GM18520 (cell line): Measurements from ENCODE around the gene UPF2.
"Not testable (repeated sequence)": the region's sequence is repeated elsewhere in the genome, so short reads cannot be mapped to it uniquely, and the experiment has no call there.

Experiments
- ATAC-seq: cut with Tn5 transposase; IDR thresholded peaks from one replicate; pipeline ENCODE4 v1.9.1; 2021; ENCODE audit not compliant: unreplicated experiment

UPF2 gene

GRCh38 chr10:12041766-12042408 lies 722 bp downstream of the UPF2 start:
- ATAC-seq, result no peak

GRCh38 chr10:12036073-12036655 lies 6.4 kb downstream of the UPF2 start:
- ATAC-seq, result no peak

- ATAC-seq, result no peak
Observed at GRCh38 chr10:12031404-12031803, 11.2 kb downstream of the UPF2 start.

- ATAC-seq, result peak; percentile 77
Observed at GRCh38 chr10:12027539-12027938, 15.1 kb downstream of the UPF2 start.

GRCh38 chr10:12025591-12025990 lies 17.0 kb downstream of the UPF2 start:
- no peak for ATAC-seq

GRCh38 chr10:12022580-12023257 lies 19.9 kb downstream of the UPF2 start:
- no peak for ATAC-seq

- no peak for ATAC-seq
Observed at GRCh38 chr10:12020574-12020973, 22.0 kb downstream of the UPF2 start.

GRCh38 chr10:12019283-12019971 lies 23.2 kb downstream of the UPF2 start:
- ATAC-seq, result no peak

GRCh38 chr10:12018438-12019282 lies 23.9 kb downstream of the UPF2 start:
- ATAC-seq, result no peak

GRCh38 chr10:12013926-12014325 lies 28.7 kb downstream of the UPF2 start:
- ATAC-seq, result no peak

- ATAC-seq, result not testable (repeated sequence)
Observed at GRCh38 chr10:12013391-12013790, 29.2 kb downstream of the UPF2 start.

GRCh38 chr10:12010353-12010752 lies 32.3 kb downstream of the UPF2 start:
- no peak for ATAC-seq

GRCh38 chr10:12008842-12009241 lies 33.8 kb downstream of the UPF2 start:
- ATAC-seq, result not testable (repeated sequence)

- ATAC-seq, result no peak
Observed at GRCh38 chr10:12006671-12007070, 35.9 kb downstream of the UPF2 start.

GRCh38 chr10:11993834-11994468 lies 48.7 kb downstream of the UPF2 start:
- ATAC-seq, result peak; percentile 53

GRCh38 chr10:11988924-11989323 lies 53.7 kb downstream of the UPF2 start:
- ATAC-seq, result no peak

GRCh38 chr10:11986593-11987216 lies 55.9 kb downstream of the UPF2 start:
- ATAC-seq, result no peak

GRCh38 chr10:11982253-11982652 lies 60.4 kb downstream of the UPF2 start:
- ATAC-seq, result no peak

GRCh38 chr10:11975795-11976194 lies 66.8 kb downstream of the UPF2 start:
- ATAC-seq, result no peak

GRCh38 chr10:11972523-11972922 lies 70.1 kb downstream of the UPF2 start:
- ATAC-seq, result not testable (repeated sequence)
